Measurements from ENCODE around the gene FAM171A2.
"Not testable (repeated sequence)": the region's sequence is repeated elsewhere in the genome, so short reads cannot be mapped to it uniquely, and the experiment has no call there.

DNA sequence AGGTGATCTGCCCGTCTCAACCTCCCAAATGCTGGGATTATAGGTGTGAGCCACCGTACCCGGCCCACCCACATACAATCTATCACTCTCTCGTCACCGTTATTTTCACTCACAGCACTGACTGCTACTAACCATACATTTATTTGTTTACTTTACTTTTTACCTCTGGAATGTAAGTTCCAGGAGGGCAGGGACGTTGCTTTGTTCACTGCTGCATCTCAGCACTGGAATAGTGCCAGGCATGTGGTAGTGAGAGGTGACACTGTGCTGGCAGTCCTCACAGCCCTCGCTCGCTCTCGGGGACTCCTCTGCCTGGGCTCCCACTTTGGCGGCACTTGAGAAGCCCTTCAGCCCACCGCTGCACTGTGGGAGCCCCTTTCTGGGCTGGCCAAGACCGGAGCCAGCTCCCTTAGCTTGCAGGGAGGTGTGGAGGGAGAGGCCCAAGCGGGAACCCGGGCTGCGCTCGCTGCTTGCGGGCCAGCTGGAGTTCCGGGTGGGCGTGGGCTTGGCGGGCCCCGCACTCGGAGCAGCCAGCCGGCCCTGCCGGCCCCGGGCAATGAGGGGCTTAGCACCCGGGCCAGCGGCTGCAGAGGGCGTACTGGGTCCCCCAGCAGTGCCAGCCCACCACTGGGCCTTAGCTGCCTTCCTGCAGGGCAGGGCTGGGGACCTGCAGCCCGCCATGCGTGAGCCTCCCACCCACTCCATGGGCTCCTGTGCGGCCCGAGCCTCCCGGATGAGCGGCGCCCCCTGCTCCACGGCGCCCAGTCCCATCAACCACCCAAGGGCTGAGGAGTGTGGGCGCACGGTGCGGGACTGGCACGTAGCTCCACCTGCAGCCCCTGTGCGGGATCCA is 5.0 kb upstream of the FAM171A2 start:
- TF ChIP-seq, protein P1, sequence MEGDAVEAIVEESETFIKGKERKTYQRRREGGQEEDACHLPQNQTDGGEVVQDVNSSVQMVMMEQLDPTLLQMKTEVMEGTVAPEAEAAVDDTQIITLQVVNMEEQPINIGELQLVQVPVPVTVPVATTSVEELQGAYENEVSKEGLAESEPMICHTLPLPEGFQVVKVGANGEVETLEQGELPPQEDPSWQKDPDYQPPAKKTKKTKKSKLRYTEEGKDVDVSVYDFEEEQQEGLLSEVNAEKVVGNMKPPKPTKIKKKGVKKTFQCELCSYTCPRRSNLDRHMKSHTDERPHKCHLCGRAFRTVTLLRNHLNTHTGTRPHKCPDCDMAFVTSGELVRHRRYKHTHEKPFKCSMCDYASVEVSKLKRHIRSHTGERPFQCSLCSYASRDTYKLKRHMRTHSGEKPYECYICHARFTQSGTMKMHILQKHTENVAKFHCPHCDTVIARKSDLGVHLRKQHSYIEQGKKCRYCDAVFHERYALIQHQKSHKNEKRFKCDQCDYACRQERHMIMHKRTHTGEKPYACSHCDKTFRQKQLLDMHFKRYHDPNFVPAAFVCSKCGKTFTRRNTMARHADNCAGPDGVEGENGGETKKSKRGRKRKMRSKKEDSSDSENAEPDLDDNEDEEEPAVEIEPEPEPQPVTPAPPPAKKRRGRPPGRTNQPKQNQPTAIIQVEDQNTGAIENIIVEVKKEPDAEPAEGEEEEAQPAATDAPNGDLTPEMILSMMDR (IDR thresholded peaks at IDR 0.05): not testable (repeated sequence)
- TF ChIP-seq ZFX (IDR thresholded peaks at IDR 0.05; ENCODE audit: borderline replicate concordance): not testable (repeated sequence)
